HEK293T (cell line): ENCODE results near the gene SMOC2.

Experiments
- FOXK2 ChIP-seq: fragments of 450-650 bp; IDR thresholded peaks from 2 replicates; pipeline ENCODE4 v1.6.1; 2016; ENCODE audit warnings: mild to moderate bottlenecking
- SP1 ChIP-seq: fragments of 450-650 bp; IDR thresholded peaks from 2 replicates; pipeline ENCODE4 v1.6.1; 2017

DNA sequence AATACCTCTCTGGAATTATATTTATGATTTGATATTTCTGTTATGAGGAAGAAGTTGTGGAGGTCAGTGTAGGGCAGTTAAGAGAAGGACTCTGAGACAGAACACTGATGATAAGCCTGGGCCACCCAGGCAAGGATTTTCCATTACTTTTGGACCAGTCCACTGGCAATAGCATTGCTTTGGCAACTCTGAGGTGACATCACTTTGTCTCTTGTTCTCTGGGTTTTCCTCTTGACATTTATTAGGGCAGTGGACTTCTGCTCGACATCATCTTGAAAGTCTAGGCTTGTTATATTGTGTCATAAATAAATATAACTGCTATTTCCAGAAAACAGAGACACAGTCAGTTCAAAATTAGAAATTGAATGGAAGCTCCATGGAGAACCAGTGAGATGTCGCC lies 268.0 kb downstream of the SMOC2 start:
- TF ChIP-seq FOXK2 (no peak), SP1 (no peak)
